ENCODE results near the gene OAT.
"Not testable (repeated sequence)": the region's sequence is repeated elsewhere in the genome, so short reads cannot be mapped to it uniquely, and the experiment has no call there.

The OAT gene

DNA sequence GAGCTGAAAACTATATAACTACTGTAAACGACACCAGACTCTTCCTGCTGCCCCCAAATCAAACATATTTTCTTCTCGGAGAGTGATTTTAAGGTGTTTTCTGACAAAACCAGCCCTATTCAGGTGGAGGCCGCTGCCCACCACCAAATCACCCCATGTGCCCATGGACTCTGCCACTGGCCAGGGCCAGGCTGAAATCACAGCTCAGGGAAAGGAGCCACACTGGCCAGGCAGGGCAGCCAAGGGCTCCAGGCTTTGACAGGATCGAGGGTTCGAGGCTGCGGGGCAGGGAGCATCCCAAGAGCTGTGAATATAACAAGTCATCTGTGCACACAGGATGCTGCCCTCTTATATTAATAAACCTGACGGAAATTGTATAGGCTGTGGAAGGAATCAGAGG, 48.3 kb downstream of the OAT start:
- peaks cover 14% of the 10 kb centered on the region for H3K27me3 Mint-ChIP-seq (ENCODE audit: low read depth)
- no peaks in the 10 kb centered on the region for H3K36me3 Mint-ChIP-seq (ENCODE audit: low read depth)
- H3K27ac Mint-ChIP-seq, result no peak overlapping the region

DNA sequence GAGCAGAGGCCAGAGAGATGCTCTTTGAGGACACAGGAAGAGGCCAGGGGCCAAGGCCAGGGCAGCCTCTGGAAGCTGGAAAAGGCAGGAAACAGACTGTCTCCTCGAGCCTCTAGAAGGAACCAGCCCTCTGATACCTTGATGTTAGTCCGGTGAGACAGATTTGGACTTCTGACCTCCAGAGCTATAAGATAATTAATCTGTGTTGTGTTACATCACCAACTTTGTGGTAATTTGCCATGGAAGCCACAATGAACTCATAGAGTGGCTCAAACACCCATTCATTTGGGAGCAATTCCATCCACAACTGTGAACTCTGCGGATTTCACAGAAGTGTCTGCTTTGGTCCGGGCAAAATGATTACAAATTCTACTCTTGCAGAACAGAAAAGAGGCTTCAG, 48.7 kb downstream of the OAT start:
- H3K27me3 Mint-ChIP-seq (ENCODE audit: low read depth), result peaks cover 14% of the 10 kb centered on the region
- no peak overlapping the region for H3K4me3 Mint-ChIP-seq
- DNase-seq (ENCODE audit: low spot score), result no peak
- H3K27ac Mint-ChIP-seq, result no peak overlapping the region
- H3K4me1 Mint-ChIP-seq (ENCODE audit: low read depth), result no peaks in the 10 kb centered on the region
- no peaks in the 10 kb centered on the region for H3K36me3 Mint-ChIP-seq (ENCODE audit: low read depth)
- no peaks in the 10 kb centered on the region for H3K9me3 Mint-ChIP-seq

More for the DNA sequence above, 48.3 kb downstream of the OAT start:
- no peaks in the 10 kb centered on the region for H3K4me1 Mint-ChIP-seq (ENCODE audit: low read depth)
- DNase-seq (ENCODE audit: low spot score), result no peak
- H3K9me3 Mint-ChIP-seq, result no peaks in the 10 kb centered on the region
- no peak overlapping the region for H3K4me3 Mint-ChIP-seq

DNA sequence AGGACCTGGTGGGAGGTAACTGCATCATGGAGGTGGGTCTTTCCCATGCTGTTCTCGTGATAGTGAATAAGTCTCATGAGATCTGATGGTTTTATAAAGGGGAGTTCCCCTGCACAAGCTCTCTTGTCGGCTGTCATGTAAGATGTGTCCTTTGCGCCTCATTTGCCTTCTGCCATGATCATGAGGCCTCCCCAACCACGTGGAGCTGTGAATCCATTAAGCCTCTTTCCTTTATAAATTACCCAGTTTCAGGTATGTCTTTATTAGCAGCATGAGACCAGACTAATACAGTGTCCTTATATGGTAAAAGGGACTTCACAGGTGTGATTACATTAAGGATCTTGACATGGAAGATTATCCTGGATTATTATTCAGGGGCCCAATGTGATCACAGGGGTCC, 49.2 kb downstream of the OAT start:
- not testable (repeated sequence) for DNase-seq (ENCODE audit: low spot score); H3K27ac Mint-ChIP-seq; H3K36me3 Mint-ChIP-seq (ENCODE audit: low read depth); H3K4me3 Mint-ChIP-seq; H3K9me3 Mint-ChIP-seq; H3K4me1 Mint-ChIP-seq (ENCODE audit: low read depth)
- H3K27me3 Mint-ChIP-seq (ENCODE audit: low read depth), result peaks cover 14% of the 10 kb centered on the region

DNA sequence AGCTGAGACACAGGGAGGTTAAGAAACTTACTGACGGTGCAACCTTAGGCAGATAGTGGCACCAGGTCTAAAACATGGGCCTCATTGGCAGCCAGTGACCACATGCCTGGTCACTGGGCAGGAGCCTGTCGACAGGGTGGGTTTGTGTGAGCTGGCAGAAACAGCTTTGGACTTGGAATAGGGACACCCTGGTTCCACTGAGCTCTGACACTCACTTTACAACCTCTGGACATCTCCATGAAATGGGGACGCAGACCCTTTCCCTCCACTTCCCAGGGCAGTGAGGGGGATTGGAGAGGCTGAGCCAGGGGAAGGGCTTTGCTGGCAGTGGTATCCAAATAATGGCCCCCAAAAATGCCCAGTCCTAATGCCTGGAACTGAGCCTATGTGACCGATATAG, 49.7 kb downstream of the OAT start:
- H3K9me3 Mint-ChIP-seq, result no peaks in the 10 kb centered on the region
- no peak overlapping the region for H3K27ac Mint-ChIP-seq
- H3K36me3 Mint-ChIP-seq (ENCODE audit: low read depth), result no peaks in the 10 kb centered on the region
- no peaks in the 10 kb centered on the region for H3K4me1 Mint-ChIP-seq (ENCODE audit: low read depth)
- no peak for DNase-seq (ENCODE audit: low spot score)
- H3K4me3 Mint-ChIP-seq, result no peak overlapping the region
- H3K27me3 Mint-ChIP-seq (ENCODE audit: low read depth), result peaks cover 14% of the 10 kb centered on the region

DNA sequence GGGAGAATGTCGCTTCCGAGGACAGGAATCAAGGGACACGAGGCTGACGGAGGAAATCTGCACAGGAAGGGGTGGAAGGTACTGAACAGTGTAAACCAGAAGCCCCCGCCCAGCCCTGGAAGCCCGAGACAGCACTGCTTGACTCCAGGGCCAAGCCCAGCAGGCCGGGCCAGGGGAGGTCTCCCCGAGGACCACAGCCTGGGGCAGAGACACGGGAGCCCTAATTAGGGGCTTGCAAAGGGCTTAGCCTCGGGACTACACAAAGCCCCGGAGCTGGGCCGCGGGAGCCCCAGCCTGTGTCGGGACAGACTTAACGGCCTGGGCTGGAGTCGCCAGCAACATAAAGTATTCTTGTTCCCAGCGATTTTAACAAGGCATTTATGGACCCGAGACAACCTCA, 50.8 kb downstream of the OAT start:
- Mint-ChIP-seq H3K27ac (no peak overlapping the region), H3K27me3 (ENCODE audit: low read depth) (peaks cover 14% of the 10 kb centered on the region), H3K4me3 (no peak overlapping the region), H3K4me1 (ENCODE audit: low read depth) (no peaks in the 10 kb centered on the region), H3K36me3 (ENCODE audit: low read depth) (no peaks in the 10 kb centered on the region), H3K9me3 (no peaks in the 10 kb centered on the region)
- no peak for DNase-seq (ENCODE audit: low spot score)

DNA sequence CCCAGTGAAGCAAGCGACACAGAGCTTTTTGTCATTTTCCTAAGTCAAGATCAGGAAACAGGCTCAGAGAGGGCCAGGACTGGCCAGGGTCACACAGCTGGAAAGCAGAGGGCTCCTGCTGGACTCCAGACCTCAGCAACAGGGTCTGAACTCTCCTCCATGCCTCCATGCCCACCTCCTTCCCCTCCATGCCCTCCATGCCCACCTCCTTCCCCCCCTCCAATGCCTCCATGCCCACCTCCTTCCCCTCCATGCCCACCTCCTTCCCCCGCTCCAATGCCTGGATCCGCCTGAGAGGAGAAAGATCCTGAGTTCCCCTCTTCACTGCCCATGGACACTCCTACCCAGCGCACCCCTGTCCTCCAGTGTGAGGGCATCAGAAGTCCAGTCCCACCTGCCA, 51.3 kb downstream of the OAT start:
- Mint-ChIP-seq H3K27ac (no peak overlapping the region), H3K27me3 (ENCODE audit: low read depth) (peaks cover 14% of the 10 kb centered on the region), H3K4me1 (ENCODE audit: low read depth) (no peaks in the 10 kb centered on the region), H3K4me3 (no peak overlapping the region), H3K9me3 (no peaks in the 10 kb centered on the region), H3K36me3 (ENCODE audit: low read depth) (no peaks in the 10 kb centered on the region)
- DNase-seq (ENCODE audit: low spot score), result no peak

DNA sequence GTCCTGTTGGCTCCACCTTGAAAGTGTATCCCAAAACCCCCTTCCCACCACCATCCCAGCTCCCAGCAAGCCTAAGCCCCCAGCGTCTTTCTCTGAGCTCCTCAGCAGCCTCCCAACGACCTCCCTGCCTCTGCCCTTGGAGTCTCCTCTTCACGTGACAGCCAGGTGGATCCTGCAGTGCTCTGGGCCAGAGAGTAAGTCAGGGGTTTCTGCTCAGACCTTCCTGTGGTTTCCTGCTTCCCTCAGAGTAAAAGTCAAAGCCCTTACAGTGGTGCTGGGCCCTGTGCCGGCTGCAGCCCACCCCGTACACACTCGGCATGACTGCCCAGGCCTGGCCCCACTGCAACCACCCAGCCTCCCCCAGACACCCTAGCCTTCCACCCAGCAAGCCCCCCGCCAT, 51.9 kb downstream of the OAT start:
- H3K36me3 Mint-ChIP-seq (ENCODE audit: low read depth), result no peaks in the 10 kb centered on the region
- H3K4me1 Mint-ChIP-seq (ENCODE audit: low read depth), result no peaks in the 10 kb centered on the region
- no peak overlapping the region for H3K27ac Mint-ChIP-seq
- no peak for DNase-seq (ENCODE audit: low spot score)
- H3K9me3 Mint-ChIP-seq, result no peaks in the 10 kb centered on the region
- H3K4me3 Mint-ChIP-seq, result no peak overlapping the region
- peaks cover 11% of the 10 kb centered on the region for H3K27me3 Mint-ChIP-seq (ENCODE audit: low read depth)

DNA sequence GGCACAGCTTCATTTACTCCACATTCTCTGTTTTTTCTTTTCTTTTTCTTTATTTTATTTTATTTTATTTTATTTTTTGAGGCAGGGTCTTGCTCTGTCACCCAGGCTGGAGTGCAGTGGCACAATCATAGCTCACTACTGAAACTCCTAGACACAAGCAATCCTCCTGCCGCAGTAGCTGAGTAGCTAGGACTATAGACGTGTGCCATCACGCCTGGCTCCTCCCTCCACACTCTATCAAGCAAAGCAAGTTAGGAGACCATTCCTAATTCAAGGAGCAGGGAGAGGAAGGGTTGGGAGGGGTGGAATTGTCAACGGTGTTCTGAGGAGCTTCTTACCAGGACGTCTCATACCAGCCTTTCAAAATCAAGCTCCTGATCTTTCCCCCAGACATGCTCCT, 52.4 kb downstream of the OAT start:
- no peak overlapping the region for H3K4me3 Mint-ChIP-seq
- DNase-seq (ENCODE audit: low spot score), result no peak
- H3K9me3 Mint-ChIP-seq, result no peaks in the 10 kb centered on the region
- no peak overlapping the region for H3K27ac Mint-ChIP-seq
- peaks cover 10% of the 10 kb centered on the region for H3K27me3 Mint-ChIP-seq (ENCODE audit: low read depth)
- H3K4me1 Mint-ChIP-seq (ENCODE audit: low read depth), result no peaks in the 10 kb centered on the region
- no peaks in the 10 kb centered on the region for H3K36me3 Mint-ChIP-seq (ENCODE audit: low read depth)

DNA sequence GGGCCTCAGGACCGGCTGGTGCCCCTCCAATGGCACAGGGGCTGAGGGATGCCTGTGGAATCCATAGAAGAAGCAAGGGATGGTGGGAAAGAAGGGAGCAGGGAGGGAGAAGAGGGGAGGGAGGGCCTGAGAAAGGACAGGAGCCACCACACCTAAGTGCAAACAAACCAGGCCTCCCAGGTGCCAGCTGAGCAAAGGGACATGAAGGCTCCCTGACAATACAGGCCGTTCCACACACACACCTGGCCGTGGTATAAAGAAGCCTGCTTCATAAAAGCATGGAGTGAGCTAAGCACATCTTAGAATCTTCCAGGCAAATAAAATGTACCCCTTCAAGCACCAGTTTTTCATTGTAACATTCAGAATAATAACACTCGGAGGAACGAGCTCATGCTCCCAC, 54.0 kb downstream of the OAT start:
- Mint-ChIP-seq H3K9me3 (no peaks in the 10 kb centered on the region), H3K27ac (no peak overlapping the region), H3K36me3 (ENCODE audit: low read depth) (no peaks in the 10 kb centered on the region), H3K4me1 (ENCODE audit: low read depth) (no peaks in the 10 kb centered on the region), H3K4me3 (no peak overlapping the region), H3K27me3 (ENCODE audit: low read depth) (peaks cover 4% of the 10 kb centered on the region)
- DNase-seq (ENCODE audit: low spot score), result no peak

DNA sequence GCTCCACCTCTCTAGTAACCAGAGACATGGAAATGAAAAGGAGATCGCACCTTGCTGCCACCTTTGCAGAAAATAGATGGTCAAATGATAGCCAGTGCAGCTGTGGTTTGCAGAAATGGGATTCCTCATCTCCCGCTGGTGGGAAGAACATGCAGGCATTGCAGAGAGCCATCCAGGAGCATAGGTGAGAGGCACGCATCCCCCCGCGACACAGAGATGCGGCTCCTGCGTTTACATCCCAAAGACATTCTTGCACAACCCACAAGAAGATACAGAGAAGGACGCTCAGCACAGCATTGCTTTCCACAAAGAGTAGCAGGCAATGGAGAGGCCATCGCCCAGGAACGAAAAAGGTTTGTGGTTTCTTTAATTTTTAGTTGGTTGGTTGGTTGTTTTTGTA, 56.2 kb downstream of the OAT start:
- no peak overlapping the region for H3K4me3 Mint-ChIP-seq
- H3K4me1 Mint-ChIP-seq (ENCODE audit: low read depth), result no peaks in the 10 kb centered on the region
- H3K9me3 Mint-ChIP-seq, result no peaks in the 10 kb centered on the region
- H3K27me3 Mint-ChIP-seq (ENCODE audit: low read depth), result peaks cover under 1% of the 10 kb centered on the region
- DNase-seq (ENCODE audit: low spot score), result no peak
- no peak overlapping the region for H3K27ac Mint-ChIP-seq
- H3K36me3 Mint-ChIP-seq (ENCODE audit: low read depth), result no peaks in the 10 kb centered on the region

DNA sequence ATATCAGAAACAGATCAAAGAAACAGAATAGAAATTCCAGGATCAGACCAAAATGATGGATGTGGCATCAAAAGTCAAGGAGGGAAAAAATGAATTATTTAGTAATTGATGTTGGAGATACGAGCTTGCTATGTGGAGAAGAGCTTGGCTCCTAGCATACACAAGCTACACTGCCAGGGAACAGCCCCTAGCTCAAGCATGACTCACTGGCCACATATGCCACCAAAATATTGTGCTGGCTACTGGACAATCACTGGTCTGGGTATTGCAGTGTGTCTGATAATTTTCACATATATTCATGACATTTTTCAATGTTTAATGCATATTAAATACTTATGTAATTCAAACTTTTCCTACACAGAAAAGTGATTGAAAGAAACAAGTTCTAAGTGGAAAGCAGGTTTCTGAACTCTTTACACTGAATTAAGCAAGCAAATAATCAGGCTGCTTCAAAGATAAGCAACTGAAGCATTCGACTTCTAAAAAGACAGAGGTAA, 59.3 kb downstream of the OAT start:
- Mint-ChIP-seq H3K27me3 (ENCODE audit: low read depth) (no peaks in the 10 kb centered on the region), H3K36me3 (ENCODE audit: low read depth) (no peaks in the 10 kb centered on the region), H3K4me1 (ENCODE audit: low read depth) (peaks cover 8% of the 10 kb centered on the region), H3K27ac (no peak overlapping the region), H3K9me3 (no peaks in the 10 kb centered on the region), H3K4me3 (no peak overlapping the region)
- DNase-seq (ENCODE audit: low spot score), result no peak

DNA sequence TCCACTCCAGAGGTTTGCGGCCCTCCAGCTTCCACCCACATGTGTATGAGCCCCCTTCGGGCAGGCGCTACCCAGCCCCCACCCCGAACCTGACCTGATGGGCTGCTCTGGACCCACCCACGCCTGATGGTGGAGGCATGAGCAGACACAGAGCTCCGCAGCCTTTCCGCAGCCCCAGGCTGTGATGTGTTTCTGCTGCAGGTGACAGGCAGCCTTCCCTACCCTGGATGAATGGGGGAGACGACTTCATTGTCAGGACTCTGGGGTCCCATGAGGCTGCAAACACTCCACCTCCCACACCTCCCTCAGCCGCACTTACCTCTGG, 61.2 kb downstream of the OAT start:
- Mint-ChIP-seq H3K4me1 (ENCODE audit: low read depth) (peaks cover 10% of the 10 kb centered on the region), H3K36me3 (ENCODE audit: low read depth) (no peaks in the 10 kb centered on the region), H3K27ac (no peak overlapping the region), H3K27me3 (ENCODE audit: low read depth) (no peaks in the 10 kb centered on the region), H3K9me3 (no peaks in the 10 kb centered on the region), H3K4me3 (no peak overlapping the region)
- DNase-seq (ENCODE audit: low spot score), result no peak

DNA sequence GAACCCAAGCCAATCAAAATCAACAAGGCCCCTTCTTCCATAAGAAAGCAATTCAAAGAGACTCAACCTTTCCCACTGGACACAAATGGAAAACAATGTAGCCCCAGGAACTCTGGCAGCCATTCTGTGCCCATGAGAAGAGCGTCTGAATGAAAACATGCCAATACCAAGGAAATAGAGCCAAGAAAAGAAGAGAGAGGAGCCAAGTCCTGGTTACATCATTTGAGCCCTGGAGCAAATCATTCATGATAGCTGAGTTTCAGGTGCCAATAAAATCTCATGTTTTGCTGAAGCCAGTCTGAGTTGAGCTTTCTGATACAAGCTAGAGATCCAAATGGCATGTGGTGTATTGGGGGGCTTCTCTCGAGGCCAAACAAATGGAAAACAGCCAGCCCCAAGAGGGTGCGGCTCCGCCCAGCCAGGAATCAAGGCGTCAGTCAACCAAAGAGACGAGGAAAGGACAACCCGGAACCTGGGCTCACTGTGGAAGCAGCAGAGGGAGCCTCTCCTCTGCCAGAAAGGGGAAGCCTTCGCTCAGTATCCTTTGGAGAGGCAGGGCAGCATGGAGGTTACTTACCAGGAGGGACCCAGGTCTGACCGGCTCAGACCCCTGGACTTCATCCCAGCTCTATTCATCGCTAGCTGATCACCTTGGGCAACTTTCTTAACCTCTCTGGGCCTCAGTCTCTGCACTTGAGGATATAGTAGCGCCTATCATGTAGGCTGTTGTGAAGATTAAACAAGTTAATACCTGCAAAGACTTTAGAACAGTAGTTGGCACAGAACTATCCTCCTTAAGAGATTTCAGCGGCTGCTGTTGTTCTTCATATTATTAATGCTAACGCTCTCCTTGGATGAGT, 61.8 kb downstream of the OAT start:
- Mint-ChIP-seq H3K27ac (no peak overlapping the region), H3K9me3 (no peaks in the 10 kb centered on the region), H3K36me3 (ENCODE audit: low read depth) (no peaks in the 10 kb centered on the region), H3K4me3 (no peak overlapping the region), H3K27me3 (ENCODE audit: low read depth) (no peaks in the 10 kb centered on the region), H3K4me1 (ENCODE audit: low read depth) (peaks cover 10% of the 10 kb centered on the region)
- DNase-seq (ENCODE audit: low spot score), result no peak

DNA sequence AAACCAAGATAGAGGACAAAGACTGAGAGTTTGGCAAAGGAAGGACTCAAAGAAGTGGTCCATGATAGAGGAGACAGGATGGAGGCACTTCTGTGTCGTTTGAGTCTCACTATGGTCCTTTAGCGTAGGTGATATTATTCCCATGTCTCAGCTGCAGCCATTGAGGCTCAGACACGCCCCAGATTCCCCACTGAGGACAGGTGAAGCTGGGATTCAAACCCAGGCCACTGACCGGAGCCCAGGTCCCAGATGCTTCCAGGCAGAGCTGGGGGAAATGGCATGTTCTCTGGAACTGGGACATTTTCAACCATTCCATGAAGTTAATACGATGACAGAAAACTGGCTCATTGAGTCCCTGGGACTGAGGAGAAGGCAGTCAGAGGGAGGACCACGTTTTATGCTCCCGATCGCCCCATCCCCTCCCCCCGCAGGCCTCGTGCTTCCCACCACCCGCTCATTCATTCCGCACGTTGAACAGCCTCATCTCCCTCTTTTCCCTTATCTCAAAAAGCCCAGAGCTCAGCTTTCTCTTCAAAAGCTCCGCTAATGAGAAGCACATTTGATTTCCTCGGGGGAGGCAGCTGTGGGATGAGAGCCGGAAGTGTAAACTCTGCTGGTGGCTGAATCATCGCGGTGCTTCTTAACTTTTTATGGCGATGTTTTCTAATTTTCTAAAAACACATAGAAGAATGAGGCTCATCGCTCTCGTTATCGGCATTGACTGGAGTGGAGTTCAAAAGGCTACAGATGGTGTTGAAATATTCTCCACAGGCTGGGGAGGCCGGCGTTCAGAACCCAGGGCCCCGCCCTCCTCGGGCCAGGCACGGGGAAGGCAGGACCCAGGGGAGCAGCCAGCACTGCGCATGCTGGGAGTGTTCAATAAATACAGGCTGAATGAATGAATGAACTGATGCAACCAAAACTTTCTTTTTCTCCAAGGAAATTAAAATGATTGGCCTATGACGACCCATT, 64.0 kb downstream of the OAT start:
- peak; percentile 21 for DNase-seq (ENCODE audit: low spot score)
- H3K36me3 Mint-ChIP-seq (ENCODE audit: low read depth), result no peaks in the 10 kb centered on the region
- H3K27ac Mint-ChIP-seq, result peak overlapping the region; percentile 52
- H3K4me1 Mint-ChIP-seq (ENCODE audit: low read depth), result peaks cover 10% of the 10 kb centered on the region
- peak overlapping the region; percentile 79 for H3K4me3 Mint-ChIP-seq
- no peaks in the 10 kb centered on the region for H3K27me3 Mint-ChIP-seq (ENCODE audit: low read depth)
- H3K9me3 Mint-ChIP-seq, result no peaks in the 10 kb centered on the region
